Measurements from ENCODE around the gene MTMR4.
"Not testable (repeated sequence)": the region's sequence is repeated elsewhere in the genome, so short reads cannot be mapped to it uniquely, and the experiment has no call there.

The MTMR4 gene

DNA sequence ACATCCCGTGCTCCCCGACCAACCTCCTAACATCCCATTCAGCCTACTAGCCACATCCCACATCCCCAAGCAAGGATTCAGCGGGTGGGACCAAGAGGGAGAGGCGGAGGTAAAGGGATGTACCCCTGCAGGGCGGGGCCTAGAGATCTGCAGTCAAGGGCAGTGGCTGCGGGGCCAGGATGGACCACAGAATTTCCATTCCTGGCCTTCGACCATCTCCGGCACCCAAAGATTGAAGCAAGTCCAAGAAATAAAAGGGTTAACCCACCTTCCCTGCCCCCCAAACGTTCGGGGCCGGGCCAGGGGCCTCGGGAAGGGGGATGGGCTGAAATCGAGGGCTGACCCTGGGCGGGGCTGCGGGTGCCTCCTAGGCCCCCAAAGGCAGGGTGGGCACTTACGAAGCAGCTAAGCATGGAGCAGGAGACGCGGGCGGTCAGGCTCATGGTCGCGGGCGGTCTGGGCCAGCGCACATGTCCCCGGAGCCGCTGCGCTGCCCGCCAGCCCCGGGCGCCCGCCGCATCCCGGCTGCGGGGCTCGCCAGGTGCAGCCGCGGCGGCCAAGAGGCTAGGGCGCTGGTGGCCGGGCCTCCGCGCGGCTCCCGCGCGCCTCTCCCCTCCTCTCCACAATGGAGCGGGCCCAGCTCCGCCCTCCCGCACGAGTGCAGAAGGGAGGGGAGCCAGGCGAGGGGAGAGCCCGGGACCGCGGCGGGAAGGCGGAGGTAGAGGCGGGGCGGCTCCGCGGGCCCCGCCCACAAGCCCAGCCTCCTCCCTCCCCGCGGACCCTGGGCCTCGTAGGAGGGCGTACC, at the start of gene MTMR4:
Gene MTMR4, minus strand, starts transcription at position 674 of the 805 bp plus-strand sequence. Its CDS starts 231 bp downstream, at position 443.
- TF ChIP-seq, protein P1, sequence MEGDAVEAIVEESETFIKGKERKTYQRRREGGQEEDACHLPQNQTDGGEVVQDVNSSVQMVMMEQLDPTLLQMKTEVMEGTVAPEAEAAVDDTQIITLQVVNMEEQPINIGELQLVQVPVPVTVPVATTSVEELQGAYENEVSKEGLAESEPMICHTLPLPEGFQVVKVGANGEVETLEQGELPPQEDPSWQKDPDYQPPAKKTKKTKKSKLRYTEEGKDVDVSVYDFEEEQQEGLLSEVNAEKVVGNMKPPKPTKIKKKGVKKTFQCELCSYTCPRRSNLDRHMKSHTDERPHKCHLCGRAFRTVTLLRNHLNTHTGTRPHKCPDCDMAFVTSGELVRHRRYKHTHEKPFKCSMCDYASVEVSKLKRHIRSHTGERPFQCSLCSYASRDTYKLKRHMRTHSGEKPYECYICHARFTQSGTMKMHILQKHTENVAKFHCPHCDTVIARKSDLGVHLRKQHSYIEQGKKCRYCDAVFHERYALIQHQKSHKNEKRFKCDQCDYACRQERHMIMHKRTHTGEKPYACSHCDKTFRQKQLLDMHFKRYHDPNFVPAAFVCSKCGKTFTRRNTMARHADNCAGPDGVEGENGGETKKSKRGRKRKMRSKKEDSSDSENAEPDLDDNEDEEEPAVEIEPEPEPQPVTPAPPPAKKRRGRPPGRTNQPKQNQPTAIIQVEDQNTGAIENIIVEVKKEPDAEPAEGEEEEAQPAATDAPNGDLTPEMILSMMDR (conservative IDR thresholded peaks at IDR 0.05), result no peak
- H3K27ac ChIP-seq, result peak within 1 kb of the TSS; percentile 88

DNA sequence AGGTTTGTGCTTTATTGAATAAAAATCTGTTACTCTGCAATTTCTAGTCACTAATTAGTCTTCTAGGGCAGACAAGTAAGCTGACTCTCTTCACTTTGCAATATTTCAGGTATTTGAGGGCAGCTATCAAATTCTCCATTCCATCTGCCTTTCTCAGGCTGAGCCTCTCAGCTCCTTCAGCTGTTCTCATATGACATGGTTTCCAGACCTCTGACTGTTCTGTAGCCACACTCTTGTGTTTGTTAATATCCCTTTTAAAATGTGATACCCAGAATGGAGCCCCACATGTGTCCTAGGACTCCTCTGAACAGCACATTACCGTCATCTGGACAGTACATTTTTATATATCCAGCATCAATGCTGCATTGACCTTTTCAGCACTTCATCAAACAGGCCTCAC, 46.1 kb upstream of the MTMR4 start:
- TF ChIP-seq, protein P1 (conservative IDR thresholded peaks at IDR 0.05), result no peak

DNA sequence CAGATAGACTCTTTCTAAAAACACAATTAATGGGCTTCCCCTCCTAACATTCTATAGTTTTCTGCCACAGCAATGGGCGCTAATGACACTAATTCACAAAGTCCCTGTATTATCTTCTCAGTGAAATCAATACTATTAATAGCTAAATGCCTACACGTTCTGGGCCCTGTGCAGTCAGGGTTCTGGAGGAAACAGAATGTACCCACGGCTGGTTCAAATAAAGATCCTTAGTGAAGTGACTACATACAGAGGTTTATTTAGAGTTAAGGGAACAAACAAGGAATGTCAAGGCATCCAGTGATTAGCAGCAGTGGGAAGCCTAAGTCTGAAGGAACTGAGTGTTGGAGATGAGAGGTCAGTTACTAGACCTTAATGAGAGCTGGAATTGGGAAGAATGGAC, 43.5 kb upstream of the MTMR4 start:
- TF ChIP-seq, protein P1 (conservative IDR thresholded peaks at IDR 0.05), result no peak
- H3K27ac ChIP-seq, result no peak overlapping the region

More for the DNA sequence above, 46.1 kb upstream of the MTMR4 start:
- no peak overlapping the region for H3K27ac ChIP-seq

DNA sequence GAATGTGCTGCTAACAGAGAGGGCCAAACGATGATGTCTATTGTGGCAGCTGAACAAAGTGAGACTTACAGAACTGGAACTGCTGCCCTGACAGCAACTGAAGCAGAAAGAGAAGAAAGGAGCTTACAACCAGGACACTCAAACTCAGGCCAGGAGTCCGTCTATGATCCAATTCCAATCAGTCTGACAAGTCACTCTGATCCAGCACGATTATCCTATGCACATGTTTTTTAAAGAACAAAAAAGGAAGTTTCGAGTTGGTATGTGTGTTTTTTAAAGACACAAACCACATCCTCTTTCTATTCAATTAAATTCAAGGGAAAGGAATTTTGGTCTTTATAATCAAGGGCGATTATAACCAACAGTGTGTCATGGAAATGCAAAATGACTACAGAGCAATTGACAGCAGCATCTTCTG, 42.4 kb upstream of the MTMR4 start:
- TF ChIP-seq, protein P1 (conservative IDR thresholded peaks at IDR 0.05), result no peak
- H3K27ac ChIP-seq, result no peak overlapping the region

DNA sequence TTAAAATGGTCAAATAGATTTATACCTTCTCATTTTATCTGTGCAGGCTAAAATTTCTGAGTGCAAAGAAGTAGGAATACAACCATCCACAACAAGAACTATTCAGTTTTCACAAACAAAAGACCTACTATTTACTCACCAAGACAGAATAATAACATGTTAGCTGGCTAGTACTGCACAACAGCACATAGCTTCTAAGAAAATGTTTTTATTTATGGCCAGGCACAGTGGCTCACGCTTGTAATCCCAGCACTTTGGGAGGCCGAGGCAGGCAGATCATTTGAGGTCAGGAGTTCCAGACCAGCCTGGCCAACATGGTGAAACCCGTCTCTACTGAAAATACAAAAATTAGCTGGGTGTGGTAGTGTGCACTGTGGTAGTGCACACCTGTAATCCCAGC, 40.7 kb upstream of the MTMR4 start:
- not testable (repeated sequence) for H3K27ac ChIP-seq

DNA sequence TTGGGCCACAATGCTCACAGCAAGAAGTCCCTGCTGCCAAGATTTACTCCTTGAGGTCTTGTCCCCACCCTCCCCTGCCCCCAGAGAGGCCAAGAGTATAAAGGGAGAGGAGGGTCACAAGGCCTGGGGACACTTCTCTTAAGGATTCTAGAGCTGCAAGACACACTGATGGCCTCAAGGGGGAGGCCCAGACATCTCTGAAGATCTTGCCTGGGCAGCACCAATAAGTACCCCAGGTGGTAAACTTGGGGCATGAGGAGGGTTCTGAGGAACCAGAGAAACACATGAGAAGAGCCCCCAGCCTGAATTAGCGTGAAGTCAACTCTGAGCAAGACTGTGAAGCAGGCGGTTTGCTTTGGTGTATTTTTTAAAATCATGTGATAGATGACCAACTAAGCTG, 26.8 kb upstream of the MTMR4 start:
- TF ChIP-seq, protein P1 (conservative IDR thresholded peaks at IDR 0.05), result 0 out of 2 replicates have a peak, but pooled peaks have one; percentile 13
- H3K27ac ChIP-seq, result no peak overlapping the region

DNA sequence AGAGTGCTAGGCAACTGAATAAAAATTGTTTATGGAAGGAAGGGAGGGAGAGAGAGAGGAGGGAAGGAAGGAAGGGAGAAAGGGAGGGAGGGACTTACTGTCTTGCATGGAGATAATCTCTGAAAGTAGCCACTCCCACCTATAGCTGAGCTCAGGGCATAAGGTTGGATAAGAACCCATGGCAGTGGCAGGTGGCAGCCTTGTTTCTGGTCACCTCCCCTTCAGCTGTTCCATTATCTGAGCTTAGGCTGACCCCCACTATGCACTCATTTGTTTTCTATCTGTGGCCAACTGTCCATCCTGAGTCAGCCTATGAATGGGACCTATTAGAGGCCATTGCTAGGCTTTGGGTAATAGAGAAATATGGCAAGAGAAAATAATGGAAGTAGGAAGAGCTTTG, 25.3 kb upstream of the MTMR4 start:
- TF ChIP-seq, protein P1 (conservative IDR thresholded peaks at IDR 0.05), result no peak
- H3K27ac ChIP-seq, result no peak overlapping the region

DNA sequence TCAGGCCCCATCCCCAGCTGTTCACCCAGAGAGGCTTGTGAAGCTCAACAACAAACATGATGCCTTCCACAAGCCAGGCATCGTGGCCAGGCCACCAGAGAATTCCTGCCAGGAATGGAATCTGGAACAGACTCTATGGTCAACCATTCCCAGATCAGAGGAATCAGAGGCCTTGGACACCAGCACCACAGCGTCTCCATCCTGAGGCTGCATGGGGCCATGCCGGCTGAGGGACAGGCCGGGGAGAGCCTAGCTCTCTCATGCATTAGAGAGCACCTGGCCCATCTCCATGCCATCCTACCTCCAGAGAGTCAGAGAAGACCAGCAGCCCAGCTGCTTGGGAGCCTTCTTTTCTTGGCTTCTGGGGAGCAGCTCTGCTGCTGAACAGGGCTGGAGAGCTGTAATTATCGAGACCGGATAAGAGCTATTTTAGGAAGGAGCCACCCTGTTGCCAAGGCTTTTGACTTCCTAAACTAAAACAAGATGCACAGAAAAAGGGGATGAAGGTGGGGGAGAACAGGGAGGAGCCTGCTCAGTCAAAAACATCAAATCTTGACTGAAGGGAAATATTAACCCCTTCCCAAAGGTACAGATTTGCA, 24.5 kb upstream of the MTMR4 start:
- TF ChIP-seq, protein P1 (conservative IDR thresholded peaks at IDR 0.05), result no peak
- H3K27ac ChIP-seq, result no peak overlapping the region

Data from VCaP (cell line).